HEK293 (cell line): ENCODE measurements around the gene OSCP1.

ENCODE experiments used
- CTCF ChIA-PET: fragments of 350-600 bp; formaldehyde crosslinking; extraction: SDS; loops from one replicate; lab custom pipeline; 2021; ENCODE audit warnings: antibody characterized with exemption; lab: Yijun Ruan, JAX
- POLR2A ChIA-PET: fragments of 300-600 bp; formaldehyde crosslinking; extraction: SDS; loops from one replicate; lab custom pipeline; 2020; ENCODE audit warnings: antibody characterized with exemption, inconsistent platforms; lab: Yijun Ruan, JAX
- H3K27ac ChIP-seq: fragments of 200-500 bp; sonication (Bioruptor generic); 2 replicates; pipeline ENCODE4 v1.5.1; 2014; ENCODE audit warnings: low read depth, low read length, control low read depth, inconsistent platforms; ENCODE audit errors: extremely low read depth
- H3K36me3 ChIP-seq, 2 experiments: fragments of 200-500 bp in 1 of 2; sonication (Bioruptor generic) in 1 of 2; 1 replicate in 1 of 2; 2 replicates in 1 of 2; pipeline ENCODE4 v1.5.1; 2014 to 2017; ENCODE audit warnings: inconsistent platforms in 2 of 2, low read length in 2 of 2; ENCODE audit not compliant: control insufficient read depth in 2 of 2, insufficient read depth in 1 of 2
- H3K4me1 ChIP-seq: fragments of 200-500 bp; sonication (Bioruptor generic); 2 replicates; pipeline ENCODE4 v1.5.1; 2014; ENCODE audit warnings: mild to moderate bottlenecking, low read length, inconsistent platforms; ENCODE audit not compliant: control insufficient read depth, insufficient read depth
- H3K4me3 ChIP-seq: 2 replicates; pipeline ENCODE4 v1.5.1; 2011; ENCODE audit warnings: low read depth, mild to moderate bottlenecking, control low read depth, low read length, moderate library complexity
- H3K9me3 ChIP-seq: fragments of 200-500 bp; sonication (Bioruptor generic); 2 replicates; pipeline ENCODE4 v1.5.1; 2014; ENCODE audit warnings: low read depth, low read length, inconsistent platforms; ENCODE audit not compliant: control insufficient read depth, insufficient read depth
- ATF2 ChIP-seq: fragments of 450-650 bp; formaldehyde crosslinking; IDR thresholded peaks from 2 replicates; pipeline ENCODE4 v1.5.1; 2016; ENCODE audit warnings: missing biosample characterization, missing genetic modification characterization, low read depth
- INSM2 ChIP-seq: fragments of 450-650 bp; formaldehyde crosslinking; IDR thresholded peaks from 2 replicates; pipeline ENCODE4 v1.5.1; 2016; ENCODE audit warnings: missing biosample characterization, missing genetic modification characterization
- PRDM1 ChIP-seq: fragments of 450-650 bp; formaldehyde crosslinking; IDR thresholded peaks from 2 replicates; pipeline ENCODE4; 2016; ENCODE audit warnings: missing biosample characterization, missing genetic modification characterization
- PRDM4 ChIP-seq: fragments of 450-650 bp; formaldehyde crosslinking; IDR thresholded peaks from 2 replicates; pipeline ENCODE4 v1.5.1; 2017; ENCODE audit warnings: missing biosample characterization, missing genetic modification characterization
- SP2 ChIP-seq: fragments of 450-650 bp; formaldehyde crosslinking; IDR thresholded peaks from 2 replicates; pipeline ENCODE4 v1.5.1; 2016; ENCODE audit warnings: missing biosample characterization, missing genetic modification characterization
- ZBTB48 ChIP-seq: fragments of 450-650 bp; formaldehyde crosslinking; IDR thresholded peaks from 2 replicates; pipeline ENCODE4 v1.5.1; 2016; ENCODE audit warnings: missing biosample characterization, missing genetic modification characterization
- ZNF112 ChIP-seq: fragments of 450-650 bp; formaldehyde crosslinking; IDR thresholded peaks from 2 replicates; pipeline ENCODE4 v1.5.0; 2017; ENCODE audit warnings: missing biosample characterization, missing genetic modification characterization
- ZNF169 ChIP-seq: fragments of 450-650 bp; formaldehyde crosslinking; IDR thresholded peaks from 2 replicates; pipeline ENCODE4 v1.5.1; 2016; ENCODE audit warnings: missing biosample characterization, missing genetic modification characterization
- ZNF202 ChIP-seq: fragments of 450-650 bp; formaldehyde crosslinking; IDR thresholded peaks from 2 replicates; pipeline ENCODE4 v1.5.1; 2016; ENCODE audit warnings: missing biosample characterization, missing genetic modification characterization, borderline replicate concordance
- ZNF280D ChIP-seq: fragments of 450-650 bp; formaldehyde crosslinking; IDR thresholded peaks from 2 replicates; pipeline ENCODE4 v1.5.1; 2016; ENCODE audit warnings: missing biosample characterization, missing genetic modification characterization
- ZNF394 ChIP-seq: fragments of 450-650 bp; formaldehyde crosslinking; IDR thresholded peaks from 2 replicates; pipeline ENCODE4 v1.5.1; 2016; ENCODE audit warnings: missing biosample characterization, missing genetic modification characterization, mild to moderate bottlenecking, moderate library complexity, borderline replicate concordance
- ZNF510 ChIP-seq: fragments of 450-650 bp; formaldehyde crosslinking; IDR thresholded peaks from 2 replicates; pipeline ENCODE4 v1.5.1; 2018; ENCODE audit warnings: mild to moderate bottlenecking, missing genetic modification characterization, missing biosample characterization; ENCODE audit not compliant: insufficient replicate concordance
- ZNF558 ChIP-seq: fragments of 450-650 bp; formaldehyde crosslinking; IDR thresholded peaks from 2 replicates; pipeline ENCODE4 v1.5.1; 2016; ENCODE audit warnings: missing biosample characterization, missing genetic modification characterization
- ZNF561 ChIP-seq: fragments of 450-650 bp; IDR thresholded peaks from 2 replicates; pipeline ENCODE4 v1.5.1; 2018; ENCODE audit warnings: missing biosample characterization, missing genetic modification characterization, borderline replicate concordance
- ZNF610 ChIP-seq: fragments of 450-650 bp; formaldehyde crosslinking; IDR thresholded peaks from 2 replicates; pipeline ENCODE4 v1.5.1; 2016; ENCODE audit warnings: missing biosample characterization, missing genetic modification characterization, borderline replicate concordance
- ZNF645 ChIP-seq: fragments of 450-650 bp; formaldehyde crosslinking; IDR thresholded peaks from 2 replicates; pipeline ENCODE4; 2016; ENCODE audit warnings: missing biosample characterization, missing genetic modification characterization
- ZNF747 ChIP-seq: fragments of 450-650 bp; formaldehyde crosslinking; IDR thresholded peaks from 2 replicates; pipeline ENCODE4 v1.5.1; 2016; ENCODE audit warnings: missing biosample characterization, missing genetic modification characterization
- ZNF777 ChIP-seq: fragments of 450-650 bp; formaldehyde crosslinking; IDR thresholded peaks from 2 replicates; pipeline ENCODE4 v1.5.1; 2017; ENCODE audit warnings: missing biosample characterization, missing genetic modification characterization, borderline replicate concordance

OSCP1 gene

GRCh38 chr1:36380782-36381181 is 69.5 kb downstream of the OSCP1 start:
- no peak for TF ChIP-seq ATF2
- TF ChIP-seq ZNF394 (tag by site-specific recombination) = no peak
- TF ChIP-seq ZBTB48 (tag by site-specific recombination) = no peak
- no peak for TF ChIP-seq ZNF645 (tag by site-specific recombination)
- TF ChIP-seq ZNF747 (tag by site-specific recombination) = no peak
- no peak for TF ChIP-seq PRDM1
- TF ChIP-seq ZNF510 (tag by site-specific recombination) = no peak
- no peak for TF ChIP-seq ZNF561
- TF ChIP-seq ZNF112 = no peak
- no peak for TF ChIP-seq ZNF777
- no peak for TF ChIP-seq PRDM4 (tag by site-specific recombination)
- TF ChIP-seq INSM2 = no peak
- no peak for TF ChIP-seq ZNF202 (tag by site-specific recombination)
- TF ChIP-seq ZNF280D (tag by site-specific recombination) = no peak
- TF ChIP-seq ZNF610 = no peak
- no peak for TF ChIP-seq SP2 (tag by site-specific recombination)
- TF ChIP-seq ZNF169 (tag by site-specific recombination) = no peak
- no peak for TF ChIP-seq ZNF558 (tag by site-specific recombination)
- no peak overlapping the region for H3K27ac ChIP-seq
- ChIA-PET POLR2A (interaction anchor here (1.6 kb wide), 1 partner anchor 70 kb away, joined by 3 read pairs; no protein-coding TSS in a partner anchor), CTCF (interaction anchor here (3.0 kb wide), 1 partner anchor 12 kb away, joined by 16 read pairs; no protein-coding TSS in a partner anchor)
- H3K4me1 ChIP-seq = no peaks in the 10 kb centered on the region
- no peaks in the 10 kb centered on the region for H3K9me3 ChIP-seq
- no peak overlapping the region for H3K4me3 ChIP-seq
- H3K36me3 ChIP-seq = peaks cover 0 to 12% of the 10 kb centered on the region in 2 experiments; a peak in 1 of 3 replicates
